COLO829 (cell line): ENCODE measurements around the gene ZFYVE1.

Experiments
- DNase-seq: peaks from one replicate; pipeline ENCODE4 v3.0.0; 2012; ENCODE audit warnings: low spot score

ZFYVE1 gene

DNA sequence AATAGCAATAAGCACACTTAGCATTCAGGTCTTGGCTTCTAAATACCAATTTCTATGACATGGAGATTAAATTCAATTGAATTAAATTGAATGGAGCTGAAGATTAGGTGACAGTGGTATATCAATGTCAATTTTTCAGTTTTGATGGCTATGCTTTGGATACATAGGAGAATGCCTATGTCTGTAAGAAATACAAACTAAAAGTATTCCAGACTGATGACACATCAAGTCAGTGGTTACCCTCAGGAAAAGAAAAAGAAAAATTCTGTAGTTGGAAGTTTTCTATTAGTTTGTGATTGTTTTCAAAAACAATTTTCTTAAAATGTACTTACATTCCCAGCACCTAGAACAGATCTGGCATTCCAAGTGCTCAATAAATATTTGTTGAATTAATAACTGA lies 105.5 kb downstream of the ZFYVE1 start:
- no peak for DNase-seq

DNA sequence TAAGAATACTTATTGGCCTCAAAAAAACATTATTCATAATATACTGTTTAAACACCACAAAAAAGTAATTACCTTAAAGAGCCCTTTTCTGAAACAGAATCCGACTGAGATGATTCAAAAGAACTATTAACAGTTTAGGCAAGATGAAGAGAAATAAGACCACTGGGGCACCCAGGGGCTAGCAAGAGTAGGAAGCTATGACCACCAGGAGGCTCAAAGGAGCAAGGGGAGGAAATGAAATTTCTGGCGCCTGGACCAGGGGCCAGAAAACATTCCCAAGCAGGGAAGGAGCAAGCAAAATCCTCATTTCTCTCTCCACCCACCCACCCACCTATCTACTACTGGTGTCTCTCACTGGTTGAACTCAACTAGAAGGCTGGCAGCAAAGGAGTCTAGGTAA lies 106.9 kb downstream of the ZFYVE1 start:
- DNase-seq: no peak
